GM12878 (cell line): ENCODE results near the gene CCNI. TPM values are rescaled to one million over a fixed set of nuclear protein-coding genes. Genes with fewer than 3 reads are reported as not detected.

Experiments used
- ATAC-seq: fragments of 200-7000 bp; cut with Tn5 transposase; 3 replicates; pipeline ENCODE4 v1.9.1; 2020; ENCODE audit warnings: mild to moderate bottlenecking, moderate library complexity
- BruUV-seq: library from RNA; stranded (reverse); fragments of 400-500 nt; replicated peaks from 2 replicates; lab custom pipeline; 2021; lab: Mats Ljungman, UMichigan
- CTCF ChIA-PET: fragments of 300-600 bp; sonication (Branson Sonifier 250); formaldehyde crosslinking; extraction: SDS; loops from one replicate; lab custom pipeline; 2021; ENCODE audit warnings: inconsistent platforms; lab: Yijun Ruan, JAX
- POLR2A ChIA-PET: fragments of 350-600 bp; formaldehyde crosslinking; extraction: SDS; loops from one replicate; lab custom pipeline; 2021; ENCODE audit warnings: inconsistent platforms; lab: Charles Lee
- RAD21 ChIA-PET: fragments of 300-600 bp; sonication (Branson Sonifier 250); formaldehyde crosslinking; loops from one replicate; lab custom pipeline; 2023; ENCODE audit warnings: antibody characterized with exemption; ENCODE audit not compliant: unreplicated experiment; lab: Charles Lee
- SMC1A ChIA-PET: fragments of 300-600 bp; sonication (Branson Sonifier 250); formaldehyde crosslinking; loops from one replicate; lab custom pipeline; 2023; ENCODE audit not compliant: unreplicated experiment, uncharacterized antibody; lab: Charles Lee
- DNase-seq: peaks from one replicate; pipeline ENCODE4 v3.0.0-alpha.2; 2011; ENCODE audit warnings: low read depth, low spot score
- FAIRE-seq: peaks from 3 replicates; lab custom pipeline; 2011; peaks lifted over from hg19 to GRCh38; lab: Jason Lieb, UNC
- H2AFZ ChIP-seq: 2 replicates; pipeline ENCODE4 v1.6.0; 2011; ENCODE audit warnings: low read depth, low read length, control low read depth; ENCODE audit not compliant: control insufficient read depth
- H3K27ac ChIP-seq: 2 replicates; pipeline ENCODE4 v1.5.1; 2011; ENCODE audit warnings: control low read depth; ENCODE audit not compliant: control insufficient read depth, insufficient read depth
- H3K27me3 ChIP-seq, 2 experiments: replicated peaks in 1 of 2; 2 replicates each; pipeline versions ENCODE4 v1.6.0 to v1.6.1; 2011; ENCODE audit warnings: low read length in 1 of 2; ENCODE audit not compliant: control insufficient read depth in 2 of 2, insufficient read depth in 2 of 2
- H3K36me3 ChIP-seq, 2 experiments: 2 replicates each; pipeline ENCODE4 v1.5.1; 2011; ENCODE audit warnings: low read length in 1 of 2; ENCODE audit not compliant: control insufficient read depth in 2 of 2, insufficient read depth in 2 of 2
- H3K4me1 ChIP-seq: 2 replicates; pipeline ENCODE4 v1.6.1; 2011; ENCODE audit warnings: mild to moderate bottlenecking, low read length, moderate library complexity, mixed read lengths; ENCODE audit not compliant: control insufficient read depth, insufficient read depth
- H3K4me2 ChIP-seq: 2 replicates; pipeline ENCODE4 v1.6.0; 2011; ENCODE audit warnings: control low read depth; ENCODE audit not compliant: control insufficient read depth, insufficient read depth
- H3K4me3 ChIP-seq: fragments of 200-600 bp; sonication (generic); 2 replicates; pipeline ENCODE4 v1.5.1; 2016
- H3K79me2 ChIP-seq: 2 replicates; pipeline ENCODE4 v1.6.0; 2011; ENCODE audit warnings: low read length; ENCODE audit not compliant: control insufficient read depth, insufficient read depth
- H3K9ac ChIP-seq: 2 replicates; pipeline ENCODE4 v1.8.0; 2011; ENCODE audit warnings: low read length, control low read depth, mixed read lengths; ENCODE audit not compliant: control insufficient read depth, insufficient read depth
- H3K9me3 ChIP-seq: replicated peaks from 3 replicates; pipeline ENCODE4 v1.5.1; 2011; ENCODE audit warnings: mild to moderate bottlenecking, low read length; ENCODE audit not compliant: control insufficient read depth, insufficient read depth
- H4K20me1 ChIP-seq: 2 replicates; pipeline ENCODE4 v1.6.0; 2011; ENCODE audit not compliant: control insufficient read depth, insufficient read depth
- BRCA1 ChIP-seq: IDR thresholded peaks from 2 replicates; pipeline ENCODE4 v1.6.1; 2011; ENCODE audit warnings: low read depth, low read length, improper control_type of control experiment
- FOS ChIP-seq: IDR thresholded peaks from 3 replicates; pipeline ENCODE4 v1.6.1; 2011; ENCODE audit warnings: borderline replicate concordance; ENCODE audit not compliant: insufficient read length; ENCODE audit errors: extremely low read depth
- GABPA ChIP-seq: IDR thresholded peaks from 2 replicates; pipeline ENCODE4 v1.6.1; 2014; ENCODE audit warnings: antibody characterized with exemption, low read depth, mild to moderate bottlenecking, inconsistent platforms
- IKZF1 ChIP-seq: fragments of 450-650 bp; conservative IDR thresholded peaks from 2 replicates; pipeline ENCODE4 v1.6.1; 2017; ENCODE audit warnings: antibody characterized with exemption, mild to moderate bottlenecking
- POLR2A ChIP-seq: IDR thresholded peaks from 2 replicates; pipeline ENCODE4 v1.6.1; 2011; ENCODE audit warnings: low read depth, mild to moderate bottlenecking, low read length
- RAD21 ChIP-seq: IDR thresholded peaks from 2 replicates; pipeline ENCODE4 v1.6.1; 2011; ENCODE audit warnings: mild to moderate bottlenecking, low read depth, low read length, moderate library complexity; ENCODE audit not compliant: insufficient read depth
- RB1 ChIP-seq: fragments of 450-650 bp; formaldehyde crosslinking; IDR thresholded peaks from 2 replicates; pipeline ENCODE4 v1.6.1; 2017; ENCODE audit warnings: mild to moderate bottlenecking, borderline replicate concordance
- SREBF2 ChIP-seq: IDR thresholded peaks from 2 replicates; pipeline ENCODE4 v1.6.1; 2012; ENCODE audit warnings: mild to moderate bottlenecking, low read length
- SUPT20H ChIP-seq: IDR thresholded peaks from 2 replicates; pipeline ENCODE4 v1.6.1; 2011; ENCODE audit warnings: low read depth, mild to moderate bottlenecking, low read length, moderate library complexity, borderline replicate concordance; ENCODE audit not compliant: control insufficient read depth
- TAF1 ChIP-seq: IDR thresholded peaks from 2 replicates; pipeline ENCODE4 v1.6.1; 2011; ENCODE audit warnings: mild to moderate bottlenecking, low read depth, low read length, borderline replicate concordance
- YBX1 ChIP-seq: fragments of 450-650 bp; IDR thresholded peaks from 2 replicates; pipeline ENCODE4 v1.6.1; 2016; ENCODE audit warnings: antibody characterized with exemption
- WGBS: methylation state at CpG from one replicate; pipeline ENCODE4 v1.1.6; 2016; ENCODE audit warnings: low lambda C conversion rate; ENCODE audit not compliant: insufficient replicate concordance, insufficient coverage; ENCODE audit errors: missing lambda C conversion rate; 5-methylcytosine and 5-hydroxymethylcytosine counted together
- in situ Hi-C: fragments of 300-500 bp; cut with MboI; formaldehyde crosslinking; loops from 9 replicates; pipeline ENCODE4 v1.14.3; 2018; ENCODE audit warnings: mixed read lengths
- intact Hi-C: fragments of 100-400 bp; cut with micrococcal nuclease; formaldehyde crosslinking; loops from one replicate; pipeline ENCODE4 v1.14.2; 2022; ENCODE audit not compliant: unreplicated experiment
- polyA plus RNA-seq, 11 experiments: library from polyadenylated mRNA; depleted of rRNA in 4 of 11; unstranded in 6 of 11; stranded (reverse) in 5 of 11; fragments of >200 nt; fragmentation: Nextera tagmentation in 4 of 11; fragmentation: Illumina TruSeq in 1 of 11; extraction: Ambion mirVana in 4 of 11; extraction: Trizol in 1 of 11; gene quantifications; 1 replicate in 1 of 11; 2 replicates in 10 of 11; pipeline versions ENCODE4 v1.2.1 to v1.2.3, GENCODE V29; 2011 to 2016; ENCODE audit warnings: inconsistent platforms in 2 of 11, missing spikeins in 2 of 11, low read depth in 1 of 11
- total RNA-seq, 4 experiments: library from RNA; depleted of rRNA in 3 of 4; stranded (reverse); fragments of >200 nt in 3 of 4; fragmentation: Illumina TruSeq in 1 of 4; extraction: Trizol in 1 of 4; gene quantifications; 2 replicates each; pipeline versions ENCODE4 v1.2.1 to v1.2.3, GENCODE V29; 2013 to 2021
- TF ChIP-seq, protein P1 (sequence below): fragments of 450-650 bp; conservative IDR thresholded peaks from 2 replicates; pipeline ENCODE4 v1.6.1; 2017; ENCODE audit warnings: mild to moderate bottlenecking, moderate library complexity

Gene CCNI
- total and polyA plus RNA-seq, 10 of the 15 experiments (the other 5 are each of a cell fraction or from before 2014, with no cell fraction given): 70.6 to 178 (median 105) TPM

GRCh38 chr4:77010841-77011354, 64.9 kb downstream of the CCNI start:
- H3K4me3 ChIP-seq: no peak overlapping the region
- no peak overlapping the region for H3K4me2 ChIP-seq
- no peak for FAIRE-seq
- RAD21 ChIA-PET: no interaction called here
- H3K9me3 ChIP-seq: no peaks in the 10 kb centered on the region
- no peaks in the 10 kb centered on the region for H3K79me2 ChIP-seq
- H2AFZ ChIP-seq: no peak overlapping the region
- no peak for ATAC-seq
- peaks cover 13% of the 10 kb centered on the region for H3K4me1 ChIP-seq
- TF ChIP-seq TAF1 (no peak), GABPA (no peak), BRCA1 (no peak), YBX1 (no peak), RB1 (no peak), IKZF1 (no peak), SUPT20H (no peak), POLR2A (no peak), SREBF2 (no peak)
- POLR2A ChIA-PET: no interaction called here
- 89% methylated on average over 3 of the region's 3 CpGs for WGBS
- no peaks in the 10 kb centered on the region for H4K20me1 ChIP-seq
- no peaks in the 10 kb centered on the region for H3K27me3 ChIP-seq
- intact Hi-C loops: no loop called here
- in situ Hi-C loops: no loop called here
- BruUV-seq: no TSS peak
- H3K36me3 ChIP-seq: peaks cover 4 to 31% of the 10 kb centered on the region in 2 experiments
- H3K27ac ChIP-seq: no peak overlapping the region
- SMC1A ChIA-PET: no interaction called here
- no peak for DNase-seq
- no peak overlapping the region for H3K9ac ChIP-seq
- CTCF ChIA-PET: interaction anchor here (1.5 kb wide), 1 partner anchor 20 kb away, joined by 3 read pairs; no protein-coding TSS in a partner anchor

GRCh38 chr4:77009511-77010115, 66.2 kb downstream of the CCNI start:
- CTCF ChIA-PET: interaction anchor here (1.0 kb wide), 2 partner anchors 16 to 36 kb away, joined by 3 read pairs; no protein-coding TSS in a partner anchor
- in situ Hi-C loops: no loop called here

More at GRCh38 chr4:77009511-77010115, 66.2 kb downstream of the CCNI start:
- no peaks in the 10 kb centered on the region for H3K27me3 ChIP-seq
- H3K9ac ChIP-seq: no peak overlapping the region
- TF ChIP-seq, protein P1, sequence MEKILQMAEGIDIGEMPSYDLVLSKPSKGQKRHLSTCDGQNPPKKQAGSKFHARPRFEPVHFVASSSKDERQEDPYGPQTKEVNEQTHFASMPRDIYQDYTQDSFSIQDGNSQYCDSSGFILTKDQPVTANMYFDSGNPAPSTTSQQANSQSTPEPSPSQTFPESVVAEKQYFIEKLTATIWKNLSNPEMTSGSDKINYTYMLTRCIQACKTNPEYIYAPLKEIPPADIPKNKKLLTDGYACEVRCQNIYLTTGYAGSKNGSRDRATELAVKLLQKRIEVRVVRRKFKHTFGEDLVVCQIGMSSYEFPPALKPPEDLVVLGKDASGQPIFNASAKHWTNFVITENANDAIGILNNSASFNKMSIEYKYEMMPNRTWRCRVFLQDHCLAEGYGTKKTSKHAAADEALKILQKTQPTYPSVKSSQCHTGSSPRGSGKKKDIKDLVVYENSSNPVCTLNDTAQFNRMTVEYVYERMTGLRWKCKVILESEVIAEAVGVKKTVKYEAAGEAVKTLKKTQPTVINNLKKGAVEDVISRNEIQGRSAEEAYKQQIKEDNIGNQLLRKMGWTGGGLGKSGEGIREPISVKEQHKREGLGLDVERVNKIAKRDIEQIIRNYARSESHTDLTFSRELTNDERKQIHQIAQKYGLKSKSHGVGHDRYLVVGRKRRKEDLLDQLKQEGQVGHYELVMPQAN: no peak
- TF ChIP-seq BRCA1 (no peak), FOS (no peak), RAD21 (no peak)
- H3K4me3 ChIP-seq: no peak overlapping the region
- BruUV-seq: no TSS peak
- H3K27ac ChIP-seq: no peak overlapping the region
- RAD21 ChIA-PET: no interaction called here
- H2AFZ ChIP-seq: no peak overlapping the region
- POLR2A ChIA-PET: no interaction called here
- no peak for FAIRE-seq
- SMC1A ChIA-PET: interaction anchor here (0.7 to 1.2 kb wide), 5 partner anchors 9 to 402 kb away, joined by 3 read pairs; no protein-coding TSS in a partner anchor
- no peak overlapping the region for H3K4me2 ChIP-seq
- DNase-seq: no peak
- no peak for ATAC-seq
- no peaks in the 10 kb centered on the region for H3K79me2 ChIP-seq
- peaks cover 0 to 32% of the 10 kb centered on the region in 2 experiments for H3K36me3 ChIP-seq
- H3K4me1 ChIP-seq: peaks cover 13% of the 10 kb centered on the region
- H4K20me1 ChIP-seq: no peaks in the 10 kb centered on the region
- intact Hi-C loops: no loop called here
- no peaks in the 10 kb centered on the region for H3K9me3 ChIP-seq
